ENCODE results near the gene ATF6B.
"Not testable (repeated sequence)": the region's sequence is repeated elsewhere in the genome, so short reads cannot be mapped to it uniquely, and the experiment has no call there.

The ATF6B gene

GRCh38 chr6:32149932-32150870 is 22.2 kb upstream of the ATF6B start:
- H3K4me3 ChIP-seq (ENCODE audit: low read depth, low read length): no peak overlapping the region
- TF ChIP-seq, protein P1, sequence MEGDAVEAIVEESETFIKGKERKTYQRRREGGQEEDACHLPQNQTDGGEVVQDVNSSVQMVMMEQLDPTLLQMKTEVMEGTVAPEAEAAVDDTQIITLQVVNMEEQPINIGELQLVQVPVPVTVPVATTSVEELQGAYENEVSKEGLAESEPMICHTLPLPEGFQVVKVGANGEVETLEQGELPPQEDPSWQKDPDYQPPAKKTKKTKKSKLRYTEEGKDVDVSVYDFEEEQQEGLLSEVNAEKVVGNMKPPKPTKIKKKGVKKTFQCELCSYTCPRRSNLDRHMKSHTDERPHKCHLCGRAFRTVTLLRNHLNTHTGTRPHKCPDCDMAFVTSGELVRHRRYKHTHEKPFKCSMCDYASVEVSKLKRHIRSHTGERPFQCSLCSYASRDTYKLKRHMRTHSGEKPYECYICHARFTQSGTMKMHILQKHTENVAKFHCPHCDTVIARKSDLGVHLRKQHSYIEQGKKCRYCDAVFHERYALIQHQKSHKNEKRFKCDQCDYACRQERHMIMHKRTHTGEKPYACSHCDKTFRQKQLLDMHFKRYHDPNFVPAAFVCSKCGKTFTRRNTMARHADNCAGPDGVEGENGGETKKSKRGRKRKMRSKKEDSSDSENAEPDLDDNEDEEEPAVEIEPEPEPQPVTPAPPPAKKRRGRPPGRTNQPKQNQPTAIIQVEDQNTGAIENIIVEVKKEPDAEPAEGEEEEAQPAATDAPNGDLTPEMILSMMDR (IDR thresholded peaks at IDR 0.05; ENCODE audit: borderline replicate concordance, insufficient read depth, low read depth, low read length): no peak

DNA sequence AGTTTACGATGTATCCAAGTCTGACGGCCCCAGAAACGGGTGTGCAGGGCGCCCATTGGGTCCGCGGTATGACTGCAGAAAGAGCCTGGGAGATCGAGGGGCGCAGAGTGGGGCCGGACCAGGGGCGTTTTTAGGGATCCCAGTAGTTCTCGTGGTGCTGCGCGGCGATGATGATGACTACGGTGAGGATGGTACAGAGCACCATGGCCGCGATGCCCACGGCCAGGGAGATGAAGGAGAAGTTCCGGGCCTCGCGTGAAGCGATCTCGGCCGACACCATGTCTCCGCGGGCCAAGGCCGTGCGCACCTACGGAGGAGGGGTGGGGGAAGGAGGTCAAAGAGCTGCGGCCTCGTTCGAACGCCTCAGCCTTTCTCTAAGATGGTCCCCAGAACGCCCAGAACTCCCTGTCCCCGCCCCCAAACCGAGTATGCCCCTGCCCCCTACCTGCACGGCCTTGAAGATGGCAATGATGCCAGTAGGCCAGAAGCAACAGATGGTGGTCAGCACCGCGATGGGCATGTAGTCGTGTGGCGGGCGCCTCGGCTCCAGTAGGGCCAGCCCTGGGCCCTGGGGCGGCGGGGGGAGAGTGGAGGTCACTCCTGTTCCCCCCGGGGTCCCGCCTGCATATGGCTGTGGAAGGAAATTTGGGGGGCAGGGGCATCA is 21.2 kb upstream of the ATF6B start:
- H3K4me3 ChIP-seq (ENCODE audit: low read depth, low read length): no peak overlapping the region
- TF ChIP-seq, protein P1 (IDR thresholded peaks at IDR 0.05; ENCODE audit: borderline replicate concordance, insufficient read depth, low read depth, low read length): no peak

- H3K4me3 ChIP-seq (ENCODE audit: low read depth, low read length): no peak overlapping the region
- TF ChIP-seq, protein P1 (IDR thresholded peaks at IDR 0.05; ENCODE audit: borderline replicate concordance, insufficient read depth, low read depth, low read length): no peak
Measured at GRCh38 chr6:32148289-32149091, 20.4 kb upstream of the ATF6B start.

DNA sequence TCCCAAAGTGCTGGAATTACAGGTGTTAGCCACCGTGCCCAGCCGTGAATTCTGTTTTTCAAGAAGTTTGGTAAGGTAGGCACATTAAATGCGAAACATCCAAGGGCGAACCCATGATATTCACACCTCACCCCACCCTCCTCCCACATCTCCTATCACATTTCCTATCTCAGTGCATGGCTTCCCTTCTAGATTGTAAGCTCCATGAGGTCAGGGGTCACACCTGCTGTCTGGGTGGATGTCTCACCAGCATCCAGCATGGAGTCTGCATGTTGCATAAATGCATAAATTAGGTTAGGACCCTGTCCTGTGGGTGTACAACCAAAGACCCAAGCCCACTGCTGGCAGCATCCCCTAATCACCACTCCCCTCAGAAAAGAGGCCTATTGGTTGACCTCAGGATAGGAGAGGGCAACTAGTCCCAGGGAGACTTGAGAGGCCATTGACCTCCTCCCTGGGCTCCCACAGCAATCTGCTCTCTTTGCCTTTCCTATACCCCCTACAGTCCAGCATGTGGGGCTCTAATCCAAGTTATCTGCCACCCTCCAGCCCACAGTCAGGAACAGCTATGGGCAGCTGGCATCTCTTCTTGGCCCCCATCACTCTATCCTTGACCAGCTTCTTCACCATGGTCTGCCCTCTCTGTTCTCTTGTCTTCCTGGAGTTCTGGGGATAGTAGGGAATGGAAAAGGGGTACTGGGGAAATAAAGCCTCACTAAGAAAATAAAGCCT is 19.5 kb upstream of the ATF6B start:
- no peak overlapping the region for H3K4me3 ChIP-seq (ENCODE audit: low read depth, low read length)
- TF ChIP-seq, protein P1 (IDR thresholded peaks at IDR 0.05; ENCODE audit: borderline replicate concordance, insufficient read depth, low read depth, low read length): no peak

GRCh38 chr6:32146687-32147086 is 18.6 kb upstream of the ATF6B start:
- H3K4me3 ChIP-seq (ENCODE audit: low read depth, low read length): no peak overlapping the region
- TF ChIP-seq, protein P1 (IDR thresholded peaks at IDR 0.05; ENCODE audit: borderline replicate concordance, insufficient read depth, low read depth, low read length): no peak

- TF ChIP-seq, protein P1 (IDR thresholded peaks at IDR 0.05; ENCODE audit: borderline replicate concordance, insufficient read depth, low read depth, low read length): no peak
- H3K4me3 ChIP-seq (ENCODE audit: low read depth, low read length): no peak overlapping the region
Measured at GRCh38 chr6:32146287-32146686, 18.2 kb upstream of the ATF6B start.

- not testable (repeated sequence) for H3K4me3 ChIP-seq (ENCODE audit: low read depth, low read length)
Measured at GRCh38 chr6:32144238-32144637, 16.2 kb upstream of the ATF6B start.

Measured in GM12875 (cell line).